Daoy (cell line): ENCODE measurements around the gene PDE1A. TPM values are rescaled to one million over a fixed set of nuclear protein-coding genes. Genes with fewer than 3 reads are reported as not detected.
A peak's percentile ranks its signal among the peaks of the same experiment; 100 is the strongest.

Source experiments
- DNase-seq: peaks from one replicate; pipeline ENCODE4 v3.0.0-alpha.2; 2015; ENCODE audit warnings: low read depth
- total RNA-seq: library from RNA; depleted of rRNA; stranded (reverse); fragments of >200 nt; shearing (Covaris generic); gene quantifications from 2 replicates; pipeline ENCODE4 v1.2.3, GENCODE V29; 2014

The PDE1A gene
- total RNA-seq, 1 experiment from 2014 or later, result not detected

DNA sequence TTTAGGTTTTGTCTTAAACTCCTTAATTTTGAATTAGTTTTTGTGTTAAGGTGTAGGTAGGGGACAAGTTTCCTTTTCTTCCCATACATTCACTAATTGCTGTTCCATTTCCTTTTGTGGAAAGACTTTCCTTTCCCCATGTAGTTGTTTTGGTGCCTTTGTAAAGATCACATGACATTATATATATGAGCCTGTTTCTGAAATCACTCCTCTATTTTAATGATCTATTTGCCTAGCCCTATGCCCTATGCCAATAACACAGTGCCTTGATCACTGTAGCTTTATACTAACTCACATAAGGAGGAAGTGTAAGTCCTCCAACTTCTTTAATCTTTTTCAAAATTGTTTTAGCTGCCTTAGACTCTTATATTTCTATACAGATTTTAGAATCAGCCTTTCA lies 229.3 kb downstream of the PDE1A start:
- no peak for DNase-seq

DNA sequence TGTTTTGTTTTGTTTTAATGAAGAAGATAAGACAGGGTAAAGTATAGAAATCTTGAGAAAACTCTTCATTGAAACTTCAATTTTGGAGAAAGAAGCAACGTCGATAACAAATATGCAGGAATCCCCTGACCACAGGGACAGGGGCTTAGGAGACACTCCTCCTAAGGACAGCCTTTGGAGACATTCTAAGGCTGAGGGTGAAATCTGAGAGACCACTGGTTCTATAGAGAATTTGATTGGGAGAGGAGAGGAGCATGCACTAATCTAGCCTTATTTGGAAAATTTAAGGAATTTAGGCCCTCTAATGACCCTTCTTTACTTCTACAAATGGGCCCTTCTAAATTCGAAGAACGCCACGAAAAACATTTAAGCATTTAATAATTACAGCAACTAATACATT lies 233.5 kb downstream of the PDE1A start:
- no peak for DNase-seq

DNA sequence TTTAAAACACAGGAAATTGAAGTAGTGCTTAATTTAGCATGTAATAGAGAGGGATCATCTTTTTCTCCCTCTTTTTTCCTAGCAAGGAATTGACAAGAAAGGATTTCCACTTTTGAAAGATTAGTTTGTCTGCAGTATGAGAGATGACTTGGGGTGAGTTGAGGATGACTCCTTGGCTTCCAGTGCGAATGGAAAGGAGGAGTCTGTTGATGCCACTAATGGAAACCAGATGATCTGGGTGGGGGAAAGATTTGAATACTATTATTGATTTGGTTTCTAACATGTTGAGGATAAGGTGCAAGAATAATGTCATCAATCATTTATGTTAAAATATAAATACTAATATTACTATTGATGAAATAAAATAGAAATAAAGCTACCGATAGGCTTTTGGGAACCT lies 235.8 kb downstream of the PDE1A start:
- no peak for DNase-seq

DNA sequence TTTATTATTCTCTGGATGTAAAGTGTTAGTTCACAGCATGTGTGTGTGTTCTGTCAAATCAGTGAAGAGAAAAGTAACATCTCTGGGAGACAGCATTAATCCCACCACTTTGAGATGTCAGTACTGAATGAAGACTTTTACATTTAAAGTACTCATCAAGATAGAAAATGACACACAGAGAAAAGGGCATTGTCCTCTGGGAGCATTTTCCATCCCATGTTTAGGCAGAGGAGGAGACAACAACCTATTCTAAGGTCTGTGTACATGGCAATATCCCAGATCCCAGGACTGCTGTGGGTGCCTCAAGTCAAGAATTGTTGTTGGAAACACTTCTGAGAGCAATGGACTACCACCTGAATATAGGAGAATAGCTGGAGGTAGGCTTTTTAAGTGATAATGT lies 239.7 kb downstream of the PDE1A start:
- DNase-seq, result no peak

DNA sequence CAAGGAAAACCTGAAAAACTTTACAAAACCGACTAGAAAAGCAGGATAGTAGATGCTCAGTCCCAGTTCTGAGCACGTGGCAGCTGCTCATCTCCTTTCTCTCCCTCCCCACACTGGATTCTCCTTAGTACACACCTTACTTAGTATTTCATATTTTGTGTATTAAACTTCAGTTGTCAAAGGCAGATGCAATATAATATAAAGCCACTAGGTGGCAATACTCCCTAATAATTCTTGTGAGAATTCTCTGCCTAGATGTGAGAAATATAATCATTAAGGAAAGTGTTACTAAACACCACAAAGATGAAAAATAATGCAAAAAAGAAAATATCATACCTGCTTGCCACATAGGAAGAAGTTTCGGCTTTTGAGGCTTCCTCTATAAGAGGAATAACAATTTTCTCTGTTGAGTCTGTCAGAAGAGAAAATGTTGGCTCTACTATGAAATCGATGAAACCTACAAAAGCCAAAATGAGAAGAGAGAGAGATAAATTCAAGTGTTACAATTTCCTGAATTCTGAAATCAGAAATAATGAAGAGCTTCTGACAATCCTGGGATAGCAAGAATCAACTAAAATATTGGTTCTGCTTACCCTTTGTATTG lies 240.6 kb downstream of the PDE1A start:
- no peak for DNase-seq

DNA sequence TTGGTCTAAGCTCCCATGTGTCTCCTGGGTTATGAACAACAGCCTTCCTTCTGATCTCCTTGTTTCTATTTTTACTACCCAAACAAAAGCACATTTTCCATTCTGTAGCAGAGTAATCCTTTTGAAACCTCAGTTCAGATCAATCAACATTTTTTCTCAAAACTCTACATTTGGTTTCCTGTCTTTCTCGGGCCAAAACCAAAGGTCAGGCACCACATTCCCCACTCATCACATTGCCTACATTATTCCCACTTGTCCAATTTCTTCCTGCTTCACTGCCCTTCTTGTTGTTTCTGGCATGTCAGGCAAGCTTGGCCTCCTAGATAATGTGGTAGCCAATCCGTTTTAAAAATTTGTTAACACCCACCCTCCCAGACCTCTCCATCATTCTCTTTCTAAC lies 244.4 kb downstream of the PDE1A start:
- DNase-seq, result no peak

DNA sequence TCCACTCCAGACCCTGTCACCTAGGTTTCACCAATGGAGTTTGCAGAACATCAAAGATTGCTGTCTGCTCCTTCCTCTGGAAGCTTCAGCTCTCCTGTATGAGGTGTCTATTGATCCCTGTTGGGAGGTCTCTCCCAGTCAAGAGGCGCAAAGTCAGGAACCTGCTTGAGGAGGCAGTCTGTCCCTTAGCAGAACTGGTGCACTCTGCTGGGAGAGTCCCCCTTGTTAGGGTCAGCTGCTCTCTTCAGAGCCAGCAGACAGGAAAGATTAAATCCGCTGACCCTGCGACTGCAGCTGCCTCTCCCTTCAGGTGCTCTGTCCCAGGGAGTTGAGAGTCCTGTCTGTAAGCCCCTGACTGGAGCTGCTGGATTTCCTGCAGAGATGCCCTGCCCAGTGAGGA lies 245.5 kb downstream of the PDE1A start:
- no peak for DNase-seq

DNA sequence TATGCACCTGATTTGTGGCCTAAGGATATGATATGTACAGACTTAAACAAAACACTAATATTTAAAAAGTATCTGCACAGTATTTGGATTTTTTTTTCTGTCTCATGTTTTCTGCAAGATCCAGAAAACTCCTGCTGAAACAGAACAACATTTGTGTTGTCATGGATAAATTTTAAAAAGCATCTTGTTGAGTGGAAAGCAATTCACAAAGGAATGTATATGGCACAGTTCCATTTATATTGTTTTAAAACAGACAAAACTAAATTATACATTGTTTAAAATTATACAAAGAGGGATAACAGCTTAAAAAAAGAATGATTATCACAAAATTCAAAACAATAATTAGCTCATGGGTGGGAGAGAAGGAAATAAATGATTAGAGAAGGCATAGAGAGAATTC lies 247.7 kb downstream of the PDE1A start:
- no peak for DNase-seq

DNA sequence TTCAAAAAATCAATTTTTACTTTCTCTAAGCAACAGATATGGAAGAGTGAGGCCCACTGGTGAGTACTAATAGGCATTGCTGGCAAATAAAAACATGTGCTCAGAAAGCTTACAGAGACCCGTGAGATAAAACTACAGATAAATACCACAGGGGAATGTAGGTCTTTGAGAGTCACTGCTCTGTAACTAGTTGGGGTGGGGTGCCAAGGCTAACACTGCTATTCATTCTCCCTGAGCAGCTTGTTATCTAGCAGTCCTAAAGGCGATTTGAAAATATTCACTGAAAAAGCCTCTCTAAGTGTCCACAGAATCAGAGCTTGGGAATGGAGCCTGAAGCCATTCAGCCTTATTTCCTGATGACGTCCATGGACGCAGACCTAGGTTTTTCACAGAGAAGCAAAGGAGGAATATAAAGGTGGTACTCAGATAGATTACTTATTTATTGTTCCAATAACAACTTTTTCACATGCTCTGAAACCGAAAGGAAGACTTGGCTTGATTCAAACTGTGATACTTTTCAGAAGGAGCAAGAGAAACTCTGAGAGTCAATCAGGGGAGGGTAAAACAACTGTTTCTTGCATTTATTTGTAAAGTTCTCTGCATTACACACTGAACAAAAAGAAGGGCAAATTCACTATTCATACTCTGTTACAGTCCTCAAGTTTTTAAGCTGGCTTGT lies 252.8 kb downstream of the PDE1A start:
- DNase-seq, result no peak

DNA sequence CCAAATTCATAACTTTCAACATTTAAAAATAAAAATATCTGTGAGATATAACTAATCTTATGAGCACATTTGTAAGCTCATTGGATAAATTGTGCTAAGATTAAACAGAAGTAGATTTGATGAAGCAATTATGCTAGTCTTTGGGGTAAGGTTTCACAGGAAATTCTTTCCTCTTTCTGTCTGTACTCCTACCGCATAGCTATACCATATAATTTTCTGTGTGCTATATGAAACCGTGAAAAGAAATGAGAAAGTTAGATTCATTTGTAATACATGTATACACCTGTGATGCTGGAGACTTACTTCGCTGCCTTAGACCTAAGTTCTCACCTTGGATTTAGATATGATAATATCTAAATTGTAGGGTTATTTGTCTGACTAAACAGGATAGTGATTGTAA lies 256.5 kb downstream of the PDE1A start:
- no peak for DNase-seq

DNA sequence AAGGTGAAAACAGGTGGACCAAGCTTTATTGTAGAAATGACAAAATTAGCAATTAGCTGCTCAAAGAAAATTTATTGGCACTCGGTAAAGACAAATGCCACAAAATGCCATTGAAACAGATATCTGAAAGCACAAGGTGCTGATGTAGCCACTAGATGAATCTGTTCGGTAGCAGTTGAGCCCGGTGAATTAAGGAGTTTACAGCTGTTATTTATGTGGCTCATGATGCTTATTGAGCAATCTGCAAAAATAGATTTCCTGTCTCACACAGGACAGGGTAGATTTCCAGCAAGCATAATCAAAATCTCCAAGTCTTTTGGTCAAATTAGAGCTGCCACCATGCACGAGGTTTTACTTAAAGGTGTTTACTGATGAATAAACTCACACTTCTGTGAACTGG lies 259.0 kb downstream of the PDE1A start:
- DNase-seq, result no peak

DNA sequence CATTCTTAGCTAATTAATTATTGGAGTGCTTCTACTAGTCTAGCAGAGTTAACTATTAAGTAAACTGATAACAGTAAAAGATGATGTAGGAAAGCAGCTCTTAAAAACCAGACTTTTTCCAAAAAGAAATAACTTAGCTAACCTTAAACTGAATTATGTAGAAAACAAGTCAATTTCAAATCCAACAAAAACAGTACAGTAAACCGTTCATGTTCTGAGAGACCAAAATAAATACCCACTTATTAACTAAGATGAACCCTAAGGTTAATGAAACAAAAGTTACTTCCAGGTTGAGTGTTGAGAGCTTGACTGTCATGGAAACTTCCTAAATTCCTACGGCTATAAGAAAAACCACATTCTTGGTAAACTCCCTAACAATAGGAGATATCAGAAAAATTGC lies 260.0 kb downstream of the PDE1A start:
- DNase-seq, result no peak

DNA sequence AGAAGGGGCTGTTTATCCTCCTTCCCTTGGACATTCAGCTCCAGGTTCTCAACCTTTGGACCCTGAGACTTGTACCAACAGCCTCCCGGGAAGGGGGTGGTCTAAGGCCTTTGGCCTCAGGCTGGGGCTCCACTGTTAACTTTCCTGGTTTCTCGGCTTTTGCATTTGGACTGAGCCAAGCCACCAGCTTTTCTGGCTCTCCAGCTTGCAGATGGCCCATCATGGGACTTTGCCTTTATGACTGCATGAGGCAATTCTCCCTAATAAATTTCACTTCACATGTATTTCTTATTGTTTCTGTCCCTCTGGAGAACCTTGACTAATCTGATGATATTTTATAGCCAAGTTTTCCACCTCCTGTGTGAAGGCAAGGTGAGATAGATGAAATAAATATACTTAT lies 260.4 kb downstream of the PDE1A start:
- DNase-seq, result no peak

DNA sequence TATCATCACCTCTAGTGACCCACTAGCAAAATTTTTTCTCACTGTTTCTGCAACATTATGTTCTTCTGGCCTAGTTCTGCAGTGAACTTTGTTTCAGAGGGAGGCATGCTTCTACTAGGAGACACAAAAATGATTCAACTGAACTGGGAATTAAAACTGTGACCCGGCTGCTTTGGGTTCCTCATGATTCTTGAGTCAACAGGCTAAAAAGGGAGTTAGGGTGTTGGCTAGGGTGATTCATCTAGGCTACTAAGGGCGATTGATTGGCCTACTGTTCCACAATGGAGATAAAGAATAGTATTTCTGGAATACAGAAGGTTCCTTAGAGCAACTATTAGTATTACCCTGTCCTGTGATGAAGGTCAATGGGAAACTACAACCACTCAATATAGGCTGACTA lies 261.6 kb downstream of the PDE1A start:
- no peak for DNase-seq

DNA sequence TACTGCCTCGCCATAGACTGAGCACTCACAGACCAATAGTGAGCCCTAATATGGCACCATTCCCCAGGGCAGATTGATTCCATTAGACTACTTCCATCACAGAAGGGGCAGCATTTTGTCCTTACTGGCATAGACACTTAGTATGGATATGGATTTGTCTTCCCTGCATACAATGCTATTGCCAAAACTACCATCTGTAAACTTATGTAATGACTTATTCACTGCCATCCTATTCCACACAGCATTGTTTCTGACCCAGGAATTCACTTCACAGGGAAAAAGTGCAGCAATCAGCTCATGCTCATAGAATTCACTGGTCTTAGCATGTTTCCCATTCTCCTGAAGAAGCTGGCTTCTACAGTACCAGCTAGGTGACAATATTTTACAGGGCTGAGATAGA lies 262.1 kb downstream of the PDE1A start:
- no peak for DNase-seq

DNA sequence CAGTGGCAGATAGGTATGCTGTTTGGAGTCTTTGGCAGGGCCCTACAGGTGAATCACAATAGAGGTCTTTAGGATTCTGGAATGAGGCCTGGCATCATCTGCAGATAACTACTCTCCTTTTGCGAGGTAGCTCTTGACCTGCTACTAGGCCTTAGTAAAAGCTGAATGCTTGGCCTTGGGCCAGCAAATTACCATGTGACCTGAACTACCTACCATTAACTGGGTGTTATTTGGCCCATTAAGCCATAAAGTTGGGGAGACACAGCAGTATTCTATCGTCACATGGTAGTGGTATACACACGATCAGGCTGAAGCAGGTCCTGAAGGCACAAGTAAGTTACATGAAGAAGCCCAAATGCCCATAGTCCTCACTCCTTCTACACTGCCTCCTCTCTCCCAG lies 263.0 kb downstream of the PDE1A start:
- no peak for DNase-seq

DNA sequence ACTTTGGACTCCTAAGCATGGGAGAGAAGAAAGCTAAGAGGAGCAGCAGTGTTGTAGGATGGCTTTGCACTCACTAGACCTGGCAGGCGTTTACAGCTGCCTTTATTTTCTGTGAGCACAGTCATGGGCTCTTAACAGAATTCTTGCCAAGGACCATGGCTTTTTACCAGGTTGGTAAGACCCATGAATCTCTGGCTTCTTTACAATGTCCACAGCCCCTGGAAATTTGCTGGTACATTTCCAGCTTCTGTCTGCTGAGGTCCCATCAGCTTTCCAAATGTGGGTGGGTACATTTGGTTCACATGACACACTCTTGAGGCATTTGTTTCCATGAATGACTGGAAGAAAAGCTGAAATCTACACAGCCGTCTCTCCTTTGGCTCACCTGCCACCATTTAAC lies 278.5 kb downstream of the PDE1A start:
- DNase-seq, result peak; percentile 4

DNA sequence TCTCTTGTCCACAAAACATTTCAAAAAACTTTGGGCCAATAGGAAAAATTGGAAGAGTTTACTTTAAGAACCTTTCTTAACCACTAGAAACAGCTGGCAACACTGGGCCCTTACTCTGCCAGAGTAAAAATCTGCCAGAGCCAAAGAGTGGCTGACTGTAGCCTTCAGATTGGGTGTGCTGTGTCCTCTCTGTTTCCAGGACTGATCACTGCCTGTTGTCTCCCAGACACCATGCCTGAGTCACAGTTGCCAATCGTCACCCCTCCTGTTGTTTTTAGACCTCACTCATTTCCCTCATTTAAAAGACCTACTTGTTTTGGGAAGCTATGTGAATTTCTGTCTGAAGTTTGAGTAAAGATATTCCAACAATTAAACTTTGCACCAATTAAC lies 282.1 kb downstream of the PDE1A start:
- peak; percentile 46 for DNase-seq

DNA sequence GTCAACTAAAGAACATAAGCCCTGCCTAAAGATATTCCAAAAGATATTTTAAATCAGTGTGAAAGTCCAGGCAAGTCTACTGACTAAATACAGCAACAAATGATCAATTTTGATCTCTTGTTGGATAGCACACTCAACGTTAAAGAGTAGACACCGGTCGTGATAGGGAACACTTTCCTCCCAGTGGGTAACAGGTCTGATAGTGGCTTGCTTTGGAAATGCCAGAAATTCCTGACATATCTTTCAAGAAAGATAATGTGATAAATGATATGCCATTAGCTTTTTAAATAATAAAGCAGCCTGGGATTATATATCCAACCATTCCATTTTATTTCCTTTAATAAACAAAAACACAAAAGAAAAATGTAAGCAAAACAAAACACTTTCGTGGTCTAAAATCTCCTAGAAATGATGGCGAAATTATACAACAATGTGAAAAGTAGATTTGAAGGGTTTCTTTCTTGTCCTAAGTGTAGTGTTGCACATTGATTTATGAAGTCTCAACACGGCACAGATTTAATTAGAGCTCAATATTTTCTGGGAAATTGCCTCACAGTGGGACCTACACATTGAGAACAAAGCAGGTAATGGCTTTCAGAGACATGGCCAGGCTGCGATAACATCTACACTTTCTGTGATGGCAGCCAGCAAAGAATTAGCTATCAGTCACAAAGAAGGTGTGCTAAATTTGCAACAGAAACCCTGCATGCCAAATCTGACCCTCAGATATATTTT lies 282.6 kb downstream of the PDE1A start:
- peak; percentile 7 for DNase-seq

DNA sequence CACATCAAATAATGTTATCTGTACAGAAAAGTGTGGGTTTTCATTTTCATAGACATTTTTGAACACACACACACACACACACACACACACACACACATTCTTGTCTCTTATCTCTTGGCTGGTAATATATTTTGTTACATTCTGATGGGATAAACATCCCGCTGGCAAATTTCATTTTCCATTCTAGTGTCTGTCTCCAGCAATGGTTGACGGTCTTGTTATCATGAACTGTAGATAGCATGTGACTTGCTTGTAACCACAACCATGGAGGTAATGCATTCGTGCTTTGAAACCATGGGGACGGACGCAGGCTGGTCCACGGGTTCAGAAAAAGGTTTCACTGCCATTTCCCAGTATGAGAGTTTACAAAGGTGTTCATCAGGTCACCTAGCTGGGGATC lies 284.8 kb downstream of the PDE1A start:
- DNase-seq, result no peak

DNA sequence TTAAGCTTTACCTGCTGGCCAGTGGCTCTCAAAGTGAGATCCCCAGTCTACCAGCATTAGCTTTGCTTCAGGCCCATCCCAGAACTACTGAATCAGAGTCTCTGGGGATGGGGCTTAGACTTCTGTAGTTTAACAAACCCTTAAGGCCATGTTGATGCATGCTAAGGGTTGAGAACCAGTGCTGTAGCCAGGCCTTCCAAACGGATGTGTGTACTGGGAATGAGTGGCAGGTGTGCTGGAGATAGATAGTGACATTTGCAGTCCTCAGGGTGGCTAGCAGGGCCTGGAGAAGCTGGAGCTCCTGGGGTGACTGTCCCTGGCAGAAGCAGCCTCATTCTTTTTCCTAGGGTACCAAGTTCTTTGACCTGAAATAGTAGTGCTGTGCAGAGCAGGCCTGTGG lies 292.6 kb downstream of the PDE1A start:
- DNase-seq, result no peak

DNA sequence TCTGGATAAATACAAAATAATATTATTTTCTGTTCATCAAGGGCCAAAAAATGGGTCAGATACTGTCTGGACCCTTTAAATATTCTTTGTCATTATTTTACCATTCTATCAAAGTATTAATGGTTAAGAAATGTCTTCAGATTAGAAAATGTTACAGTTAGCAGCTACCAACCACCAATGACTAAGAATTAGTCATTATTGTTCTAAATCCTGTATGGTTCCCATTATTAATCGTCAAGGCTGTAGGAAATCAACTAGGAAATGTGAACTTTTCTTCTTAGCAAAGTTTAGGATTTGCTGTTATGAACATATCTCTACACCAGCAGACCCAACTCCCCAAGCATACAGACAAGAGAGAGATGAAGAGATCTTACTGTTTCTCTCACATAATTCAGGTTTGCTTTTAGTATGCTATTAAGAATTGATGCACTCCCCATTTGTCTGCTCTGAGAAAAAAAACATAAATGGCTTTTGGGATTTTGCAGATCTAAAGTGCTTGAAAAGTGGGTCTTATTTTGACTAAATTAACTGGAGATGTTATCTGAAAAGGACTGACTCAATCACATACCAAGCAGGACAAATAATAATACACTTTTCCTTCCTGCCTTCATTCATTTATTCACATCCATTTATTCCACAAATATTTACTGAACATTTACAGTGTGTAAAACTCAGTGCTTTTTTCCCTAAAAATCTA lies 293.5 kb downstream of the PDE1A start:
- DNase-seq, result no peak

DNA sequence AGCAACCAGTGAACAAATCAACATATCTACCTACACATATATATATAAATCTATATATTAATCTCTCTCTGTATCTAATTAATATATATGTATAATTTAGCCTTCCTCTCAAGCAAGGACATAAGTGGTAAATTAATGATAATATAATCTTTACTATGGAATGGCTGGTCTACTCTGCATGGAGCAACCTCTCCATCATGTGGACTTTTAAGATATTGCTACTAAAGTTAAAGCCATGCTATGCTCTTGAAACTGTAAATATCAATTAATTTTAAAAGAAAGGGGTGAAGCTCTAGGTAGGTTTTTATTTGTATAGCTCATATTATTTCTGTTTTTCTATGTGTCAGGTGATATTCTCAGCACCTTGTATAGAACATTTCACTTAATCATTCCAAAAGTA lies 294.2 kb downstream of the PDE1A start:
- no peak for DNase-seq
